Motor neuron (in vitro differentiated cells): ENCODE data around the gene SOBP. TPM values are rescaled to one million over a fixed set of nuclear protein-coding genes. Genes with fewer than 3 reads are reported as not detected.

Source experiments
- ATAC-seq, 8 experiments: fragments of 200-7000 bp; cut with Tn5 transposase; replicated peaks in 6 of 8; 2 replicates each; pipeline ENCODE4 v1.8.0; 2021; ENCODE audit warnings: mild to moderate bottlenecking in 8 of 8, moderate library complexity in 8 of 8
- H3K27ac ChIP-seq, 2 donors: fragments of 250-450 bp; sonication (Bioruptor Pico); 2 replicates each; pipeline ENCODE4 v1.9.0; 2021; ENCODE audit warnings: antibody characterized with exemption in 2 of 2, mild to moderate bottlenecking in 2 of 2, moderate library complexity in 1 of 2
- H3K4me1 ChIP-seq, 2 donors: fragments of 250-450 bp; sonication (Bioruptor Pico); replicated peaks in 1 of 2; 2 replicates each; pipeline ENCODE4 v1.6.1; 2021; ENCODE audit warnings: antibody characterized with exemption in 2 of 2, mild to moderate bottlenecking in 2 of 2, moderate library complexity in 1 of 2
- H3K4me3 ChIP-seq, 5 donors: fragments of 250-450 bp; sonication (Bioruptor Pico); 2 replicates each; pipeline ENCODE4 v1.9.0; 2021; ENCODE audit warnings: antibody characterized with exemption in 5 of 5, mild to moderate bottlenecking in 5 of 5, moderate library complexity in 4 of 5
- WGBS, 10 experiments: fragments of 450-650 bp; shearing (Covaris generic); methylation state at CpG; one replicate each; pipeline ENCODE4 v1.0.0; 2022; 5-methylcytosine and 5-hydroxymethylcytosine counted together
- in situ Hi-C, 9 experiments: fragments of 400-800 bp; cut with MboI; loops; one replicate each; pipeline ENCODE4 v1.15.0; 2021; ENCODE audit warnings: low sequenced_read_pairs in 9 of 9, low pct_unique_long_range_greater_than_20kb in 2 of 9; ENCODE audit not compliant: unreplicated experiment in 9 of 9
- total RNA-seq, 8 experiments: library from RNA; unstranded; fragments of 300-600 nt; gene quantifications; 2 replicates each; pipeline versions ENCODE4 v1.2.3 to v1.2.4, GENCODE V29; 2022

The SOBP gene
- total RNA-seq, 8 experiments from 2014 or later, result 1.2 to 42.5 (median 9.6) TPM

DNA sequence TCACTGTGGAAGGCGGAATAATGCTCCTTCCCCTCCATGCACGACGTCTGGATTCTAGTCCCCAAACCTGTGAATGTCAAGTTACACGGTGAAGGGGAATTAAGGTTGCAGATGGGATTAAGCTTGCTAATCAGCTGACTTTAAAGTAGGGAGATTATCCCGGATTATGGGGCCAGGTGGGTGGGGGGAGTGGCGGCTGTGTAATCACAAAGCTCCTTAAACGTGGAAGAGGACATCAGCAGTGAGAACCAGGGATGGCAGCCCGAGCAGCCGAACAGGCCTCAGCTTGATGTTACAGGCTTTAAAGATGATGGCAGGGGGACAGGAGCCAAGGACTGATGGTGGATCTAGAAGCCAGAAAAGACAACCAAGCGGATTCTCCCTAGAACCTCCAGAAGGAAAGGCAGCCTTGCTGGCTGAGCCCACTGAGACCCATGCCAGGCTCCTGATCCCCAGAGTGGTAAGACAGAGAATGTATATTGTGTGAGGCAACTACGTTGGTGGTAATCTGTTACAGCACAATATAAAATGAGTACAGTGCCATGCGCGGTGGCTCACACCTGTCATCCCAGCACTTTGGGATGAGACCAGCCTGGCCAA lies 216.7 kb downstream of the SOBP start:
- in situ Hi-C loops, result no loop called here
- ATAC-seq, result no peak
- H3K4me1 ChIP-seq, result peaks cover 38 to 41% of the 10 kb centered on the region in 2 donors
- no peak overlapping the region for H3K27ac ChIP-seq
- no peak overlapping the region for H3K4me3 ChIP-seq
- 56 to 100% (median 78%) methylated on average over 2 to 9 of the region's 13 CpGs for WGBS, 10 experiments

- in situ Hi-C loops, result no loop called here
- no peak for ATAC-seq
- WGBS, 10 experiments, result 40 to 100% (median 94%) methylated on average over 2 to 7 of the region's 18 CpGs; no CpG with 5 or more reads in 1 of the 10 experiments
- Histone ChIP-seq H3K4me1 (peaks cover 45 to 47% of the 10 kb centered on the region in 2 donors), H3K27ac (no peak overlapping the region), H3K4me3 (no peak overlapping the region)
These were observed 217.7 kb downstream of the SOBP start for GRCh38 chr6:107707346-107708275.

DNA sequence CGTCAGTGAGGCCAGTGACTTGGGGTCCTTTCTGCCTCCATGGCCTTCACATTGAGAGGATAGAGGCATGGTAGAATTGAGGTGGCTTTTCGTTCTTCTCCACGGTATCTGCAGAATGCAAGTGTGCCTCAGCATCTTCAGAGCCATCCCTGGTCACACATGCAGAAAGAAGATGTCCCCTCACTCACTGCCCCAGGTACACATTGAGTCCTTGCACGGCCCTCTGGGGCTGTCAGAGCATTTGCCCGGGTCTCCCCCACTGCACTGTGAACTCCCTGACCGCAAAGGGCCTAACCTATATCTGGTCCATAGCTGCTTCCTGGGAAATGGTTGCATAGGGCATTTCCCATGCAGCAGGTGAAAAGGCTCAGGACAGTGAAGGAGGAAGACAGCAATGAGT lies 218.5 kb downstream of the SOBP start:
- in situ Hi-C loops, result no loop called here
- peaks cover 47 to 50% of the 10 kb centered on the region in 2 donors for H3K4me1 ChIP-seq
- no peak overlapping the region for H3K4me3 ChIP-seq
- H3K27ac ChIP-seq, result no peak overlapping the region
- no peak for ATAC-seq
- 56 to 100% (median 86%) methylated on average over 1 to 5 of the region's 6 CpGs; no CpG with 5 or more reads in 2 of the 10 experiments for WGBS, 10 experiments

DNA sequence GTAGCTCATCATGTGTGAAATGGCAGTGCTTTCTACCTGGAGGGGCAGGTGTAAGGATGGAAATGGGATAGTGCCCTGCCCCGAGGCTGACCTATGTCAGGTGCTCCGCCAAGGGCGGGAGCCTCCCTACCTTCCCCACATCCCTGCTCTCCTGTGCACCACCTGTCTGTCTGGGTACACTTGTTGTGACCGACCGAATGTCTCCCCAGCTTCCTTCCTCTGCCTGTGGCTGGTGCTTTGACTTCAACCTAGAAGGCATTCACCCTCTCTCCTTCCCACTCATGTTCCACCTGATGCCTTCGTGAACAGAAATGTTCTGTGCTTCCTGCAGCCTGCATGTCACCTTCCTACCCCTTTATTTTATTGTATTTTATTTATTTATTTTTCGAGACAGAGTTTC lies 219.4 kb downstream of the SOBP start:
- ATAC-seq, result no peak
- 33 to 100% (median 70%) methylated on average over 1 to 7 of the region's 7 CpGs; no CpG with 5 or more reads in 3 of the 10 experiments for WGBS, 10 experiments
- H3K4me1 ChIP-seq, result peaks cover 45 to 48% of the 10 kb centered on the region in 2 donors
- H3K4me3 ChIP-seq, result no peak overlapping the region
- in situ Hi-C loops, result no loop called here
- no peak overlapping the region for H3K27ac ChIP-seq

Other genes with a start within 250 kb of the SOBP start
- 10 to 100 TPM in 3 of 8 experiments, 1 to 10 TPM in 5; 6.8 to 14.4 (median 8.7) TPM for gene PDSS2, start 30.6 kb upstream of the SOBP start, total RNA-seq